Suppressor macrophage treated with lipopolysaccharide for 1 hour (primary cell): ENCODE measurements around the gene NTNG2.
A peak's percentile ranks its signal among the peaks of the same experiment; 100 is the strongest.

Experiments used
- DNase-seq, 3 donors: peaks; one replicate each; pipeline ENCODE4 v3.0.0-alpha.2; 2020 to 2022

NTNG2 gene

DNA sequence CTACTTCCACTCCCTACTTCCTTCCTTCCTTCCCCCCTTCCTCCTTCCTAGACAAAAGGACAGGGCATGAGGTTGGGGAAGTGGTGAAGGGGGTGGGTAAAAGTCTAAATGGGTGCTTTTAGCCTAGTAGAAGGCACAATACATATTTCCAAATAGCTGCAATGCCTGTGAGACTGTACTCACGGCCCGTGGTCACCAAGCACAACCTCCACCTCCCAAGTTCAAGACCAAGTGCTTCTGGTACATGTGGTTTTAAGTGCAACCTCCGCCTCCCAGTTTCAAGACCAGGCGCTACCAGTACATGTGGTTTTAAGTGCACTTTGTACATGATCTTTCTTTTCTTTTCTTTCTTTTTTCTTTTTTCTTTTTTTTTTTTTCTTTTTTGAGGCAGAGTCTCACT lies 14.5 kb upstream of the NTNG2 start:
- DNase-seq: no peak

GRCh38 chr9:132147839-132148238 lies 14.0 kb upstream of the NTNG2 start:
- no peak for DNase-seq

GRCh38 chr9:132150256-132150655 lies 11.6 kb upstream of the NTNG2 start:
- no peak for DNase-seq

- DNase-seq: no peak
These were observed 10.7 kb upstream of the NTNG2 start for GRCh38 chr9:132151118-132151517.

- DNase-seq: no peak
These were observed 9.6 kb upstream of the NTNG2 start for GRCh38 chr9:132152231-132152630.

DNA sequence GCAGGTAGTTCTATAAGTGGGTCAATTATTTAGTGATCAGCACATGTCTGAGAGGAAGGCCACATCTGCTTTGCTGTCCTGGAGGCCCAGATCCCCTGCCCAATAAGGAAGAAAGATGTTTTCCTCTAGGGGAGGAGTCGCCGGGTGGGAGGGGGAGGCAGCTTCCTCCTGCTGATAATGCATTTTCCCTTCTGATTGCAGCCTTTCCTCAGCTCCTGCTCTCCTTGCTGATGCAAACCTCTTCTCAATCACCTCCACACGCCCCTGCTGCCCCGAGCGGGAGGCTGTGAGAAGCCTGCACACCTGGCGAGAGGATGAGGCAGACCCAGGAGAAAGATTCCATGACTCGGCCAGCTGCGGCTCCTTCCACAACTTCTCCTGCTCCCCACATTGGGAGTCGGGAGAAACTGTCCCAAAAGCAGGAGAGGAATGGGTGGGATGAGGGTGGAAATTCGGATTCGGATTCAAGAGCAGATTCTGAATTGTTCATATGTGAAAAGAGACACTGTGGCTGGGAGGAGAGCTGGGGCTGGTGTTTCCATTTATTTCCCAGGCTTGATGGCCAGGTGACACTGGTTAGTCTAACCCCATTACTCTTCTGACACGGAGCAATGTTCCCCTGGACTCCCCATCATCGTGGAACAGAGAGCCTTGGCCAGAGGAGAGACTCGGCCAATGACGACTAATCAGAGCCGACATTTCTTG lies 6.8 kb upstream of the NTNG2 start:
- no peak for DNase-seq

DNA sequence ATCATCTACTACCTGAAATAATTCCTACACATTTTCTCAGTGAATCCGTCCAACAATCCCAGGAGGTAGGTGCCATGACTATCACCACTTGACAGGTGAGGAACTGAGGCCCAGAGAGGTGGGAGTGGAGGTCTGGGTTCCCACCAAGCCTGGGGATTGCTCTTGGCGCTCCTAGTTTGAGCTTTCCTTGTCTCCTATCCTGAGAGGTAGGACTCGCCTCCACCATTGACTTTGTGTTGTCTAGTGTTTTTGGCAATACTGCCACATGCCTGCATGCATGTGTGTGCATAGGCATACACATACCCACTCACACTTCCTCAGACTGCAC lies 6.3 kb upstream of the NTNG2 start:
- DNase-seq: no peak

DNA sequence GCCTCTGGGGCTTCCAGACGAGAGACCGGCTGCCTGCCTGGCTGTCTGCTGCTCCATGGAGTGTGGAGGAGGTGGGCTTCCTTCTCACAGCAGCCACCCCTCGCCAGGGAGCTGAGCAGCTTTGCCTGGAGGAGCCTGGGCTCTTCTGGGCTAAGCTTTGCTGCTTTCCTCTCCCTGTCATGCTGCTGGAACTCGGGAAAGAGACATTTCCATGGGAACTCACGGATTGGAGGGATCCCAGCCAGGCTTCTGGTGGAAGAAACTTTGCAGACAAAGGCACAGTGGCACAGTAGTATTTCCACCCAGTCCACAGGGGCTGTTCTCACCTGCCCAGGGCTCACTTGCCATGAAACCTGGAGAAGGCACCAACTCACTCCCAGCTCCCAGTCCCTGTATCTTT lies 5.6 kb upstream of the NTNG2 start:
- no peak for DNase-seq

GRCh38 chr9:132157347-132158116 lies 4.3 kb upstream of the NTNG2 start:
- no peak for DNase-seq

- peak; percentile 66 to 72 (median 69) for DNase-seq
These were observed 786 bp upstream of the NTNG2 start for GRCh38 chr9:132160802-132161742.

- DNase-seq: no peak
These were observed 1.1 kb downstream of the NTNG2 start for GRCh38 chr9:132162764-132163456.

DNA sequence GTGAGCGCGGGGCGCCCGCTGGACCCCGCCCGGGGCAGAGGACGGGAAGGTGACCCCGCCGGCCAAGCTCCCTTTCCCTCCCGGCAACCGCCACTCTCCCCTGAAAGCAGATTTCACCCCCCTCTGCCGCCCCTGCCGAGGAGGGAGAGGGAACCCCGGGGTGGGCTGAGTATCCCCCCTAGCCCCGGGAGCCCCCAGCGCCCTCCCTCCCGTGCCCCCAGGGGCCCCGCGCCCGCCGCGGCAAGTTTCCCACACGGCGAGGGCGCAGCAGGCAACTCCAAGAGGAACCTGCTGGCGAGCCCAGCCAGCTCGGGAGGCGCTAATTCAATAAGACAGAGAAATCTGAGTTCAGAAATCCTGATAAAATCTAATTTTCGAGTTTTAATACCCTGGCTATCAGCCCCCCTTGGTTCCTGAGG lies 1.6 kb downstream of the NTNG2 start:
- peak; percentile 33 to 50 (median 39) for DNase-seq

DNA sequence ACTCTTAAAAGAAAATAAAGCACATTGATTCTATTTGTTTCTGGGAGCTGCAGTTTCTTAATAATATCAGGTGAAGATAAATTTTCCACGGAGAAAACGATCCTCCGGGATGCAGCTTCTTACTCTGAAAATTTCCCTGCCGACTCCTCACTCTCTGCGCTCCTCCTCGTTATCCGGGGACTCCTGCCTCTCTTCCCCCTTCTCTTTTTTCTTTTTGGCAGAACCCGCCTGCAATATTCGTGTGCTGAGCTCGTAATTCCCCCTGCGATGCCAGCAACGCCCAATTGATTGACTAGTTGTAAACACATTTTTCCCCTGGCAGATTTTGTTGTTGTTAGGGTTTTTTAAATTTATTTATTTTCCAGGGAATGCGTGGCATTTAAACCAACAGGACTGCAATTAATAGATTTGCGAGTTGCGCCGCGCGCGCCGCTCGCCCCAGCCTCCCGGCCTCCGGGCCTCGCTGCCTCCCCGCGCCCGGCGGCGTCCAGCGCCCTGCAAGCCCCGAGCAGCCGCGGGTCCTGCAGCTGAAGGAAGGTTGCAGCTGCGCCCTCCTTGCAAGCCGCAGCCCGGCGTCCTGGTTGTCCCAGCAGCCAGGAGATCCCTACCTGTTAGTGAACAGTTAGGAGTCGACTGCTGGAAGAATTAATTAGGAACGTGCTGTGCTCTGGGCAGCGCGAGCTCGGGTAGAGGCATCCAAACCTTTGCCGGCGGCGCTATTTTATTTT lies 2.2 kb downstream of the NTNG2 start:
- no peak for DNase-seq

- DNase-seq: no peak
These were observed 2.9 kb downstream of the NTNG2 start for GRCh38 chr9:132164604-132165362.

DNA sequence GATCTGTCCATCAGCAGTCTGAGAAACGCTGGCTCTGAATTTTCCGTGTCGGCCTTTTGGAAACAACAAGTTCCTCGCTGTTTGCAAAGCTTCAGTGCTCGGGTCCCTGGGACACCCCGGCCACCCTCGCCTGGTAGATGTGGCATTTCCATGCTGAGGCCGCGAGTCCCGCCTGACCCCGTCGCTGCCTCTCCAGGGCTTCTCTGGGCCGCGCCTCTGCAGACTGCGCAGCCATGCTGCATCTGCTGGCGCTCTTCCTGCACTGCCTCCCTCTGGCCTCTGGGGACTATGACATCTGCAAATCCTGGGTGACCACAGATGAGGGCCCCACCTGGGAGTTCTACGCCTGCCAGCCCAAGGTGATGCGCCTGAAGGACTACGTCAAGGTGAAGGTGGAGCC lies 4.7 kb downstream of the NTNG2 start:
- DNase-seq: peak; percentile 40 to 61 (median 52)

- DNase-seq: no peak
These were observed 5.3 kb downstream of the NTNG2 start for GRCh38 chr9:132167192-132167591.

- DNase-seq: no peak
These were observed 6.5 kb downstream of the NTNG2 start for GRCh38 chr9:132168347-132168746.

- no peak for DNase-seq
These were observed 7.0 kb downstream of the NTNG2 start for GRCh38 chr9:132168851-132169250.

DNA sequence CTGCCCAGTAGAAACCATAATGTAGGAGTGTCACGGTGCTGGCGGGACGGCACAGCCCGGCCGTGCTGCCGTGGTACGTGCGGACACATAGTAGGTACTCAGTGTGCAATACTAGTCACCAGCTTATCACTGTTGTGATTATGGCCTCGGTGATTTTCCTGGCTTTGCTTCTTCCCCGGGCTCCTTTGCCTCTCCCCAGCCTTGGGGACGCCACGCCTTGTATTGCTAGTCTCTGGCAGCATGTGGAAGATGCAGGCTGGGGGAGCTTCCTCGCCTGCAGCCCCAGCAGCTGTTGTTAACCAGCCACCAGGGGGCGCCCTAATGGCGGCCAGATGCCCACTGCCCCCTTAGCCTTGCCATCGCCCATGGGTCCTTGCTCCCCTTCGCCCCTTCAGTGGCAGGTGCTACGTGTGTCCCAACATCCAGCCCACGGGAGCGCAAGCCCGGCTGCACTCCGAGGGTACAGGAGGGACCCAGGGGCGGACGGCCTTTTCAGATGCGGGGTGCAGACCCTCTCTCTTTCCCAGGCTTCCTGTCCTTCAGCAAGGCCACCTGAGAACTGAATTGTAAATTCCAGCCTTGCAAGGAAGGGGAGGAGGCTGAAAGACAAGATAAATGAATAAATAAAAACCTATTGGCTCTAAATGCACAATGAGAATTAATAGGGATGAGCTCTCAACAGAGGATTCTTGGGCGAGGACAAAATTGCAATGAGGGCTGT lies 8.0 kb downstream of the NTNG2 start:
- DNase-seq: peak; percentile 60 to 91 (median 81)

DNA sequence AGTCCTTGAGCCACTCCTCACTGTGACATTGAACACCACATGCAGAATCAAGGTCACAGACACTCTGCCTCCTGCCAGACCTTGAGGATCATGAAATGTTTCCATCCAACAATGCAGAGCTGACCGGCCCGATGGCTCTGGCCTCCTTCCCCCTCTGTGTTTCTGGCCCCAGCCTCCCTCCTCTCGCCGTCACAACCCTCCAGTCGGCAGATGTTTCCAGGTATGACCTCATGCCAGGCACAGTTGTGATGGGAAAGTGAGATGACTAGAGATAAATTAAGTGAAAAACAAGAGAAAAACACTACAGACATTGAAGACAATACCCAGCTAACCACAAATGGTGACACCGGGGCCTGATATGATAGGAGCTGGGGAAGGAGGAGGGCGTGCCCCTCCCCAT lies 9.8 kb downstream of the NTNG2 start:
- no peak for DNase-seq

GRCh38 chr9:132172185-132172584 lies 10.3 kb downstream of the NTNG2 start:
- no peak for DNase-seq
